Measurements from ENCODE around the gene KIAA1217. TPM values are rescaled to one million over a fixed set of nuclear protein-coding genes. Genes with fewer than 3 reads are reported as not detected.

KIAA1217 gene
- polyA plus RNA-seq, 1 experiment = 2.2 TPM

DNA sequence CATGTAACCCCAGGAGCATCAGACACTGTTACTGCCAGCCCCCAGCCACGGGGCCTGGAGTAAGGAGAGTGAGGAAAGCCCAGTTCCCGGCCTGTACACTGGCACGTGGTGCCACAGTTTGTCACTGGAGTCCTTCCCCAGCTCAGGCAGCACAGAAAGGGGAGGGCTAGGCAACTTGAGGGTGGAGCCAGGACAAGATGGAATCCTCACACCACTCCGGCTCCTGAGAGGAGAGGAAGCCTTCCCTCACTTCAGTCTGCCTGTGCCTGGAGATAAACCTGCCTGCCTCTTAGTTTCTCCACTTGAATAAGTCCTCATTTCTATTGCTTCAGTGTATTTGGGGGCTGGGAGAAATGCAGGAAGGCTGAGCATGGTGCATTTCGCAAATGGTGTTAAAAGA is 176.0 kb downstream of the KIAA1217 start:
- no peak for DNase-seq (ENCODE audit: low read depth)
- H3K4me3 ChIP-seq (ENCODE audit: low read depth, low read length) = no peak overlapping the region
- TF ChIP-seq CTCF (IDR thresholded peaks at IDR 0.05; ENCODE audit: insufficient read depth, low read depth, low read length) = no peak
- no peaks in the 10 kb centered on the region for H3K36me3 ChIP-seq (ENCODE audit: control insufficient read depth, insufficient read depth, low read length)
- H3K27me3 ChIP-seq (ENCODE audit: control insufficient read depth, insufficient read depth, low read length) = no peaks in the 10 kb centered on the region; the same call in 1 of the 2 replicates
- ChIA-PET CTCF (interaction anchor here (2.0 kb wide), 1 partner anchor 33 kb away, joined by 4 read pairs; no protein-coding TSS in a partner anchor), POLR2A (no interaction called here)

GRCh38 chr10:24385776-24386175 is 176.8 kb downstream of the KIAA1217 start:
- no peaks in the 10 kb centered on the region; the same call in 1 of the 2 replicates for H3K27me3 ChIP-seq (ENCODE audit: control insufficient read depth, insufficient read depth, low read length)
- POLR2A ChIA-PET = no interaction called here
- H3K4me3 ChIP-seq (ENCODE audit: low read depth, low read length) = no peak overlapping the region
- no peaks in the 10 kb centered on the region for H3K36me3 ChIP-seq (ENCODE audit: control insufficient read depth, insufficient read depth, low read length)
- no peak for TF ChIP-seq CTCF (IDR thresholded peaks at IDR 0.05; ENCODE audit: insufficient read depth, low read depth, low read length)
- no peak for DNase-seq (ENCODE audit: low read depth)
- CTCF ChIA-PET = no interaction called here

DNA sequence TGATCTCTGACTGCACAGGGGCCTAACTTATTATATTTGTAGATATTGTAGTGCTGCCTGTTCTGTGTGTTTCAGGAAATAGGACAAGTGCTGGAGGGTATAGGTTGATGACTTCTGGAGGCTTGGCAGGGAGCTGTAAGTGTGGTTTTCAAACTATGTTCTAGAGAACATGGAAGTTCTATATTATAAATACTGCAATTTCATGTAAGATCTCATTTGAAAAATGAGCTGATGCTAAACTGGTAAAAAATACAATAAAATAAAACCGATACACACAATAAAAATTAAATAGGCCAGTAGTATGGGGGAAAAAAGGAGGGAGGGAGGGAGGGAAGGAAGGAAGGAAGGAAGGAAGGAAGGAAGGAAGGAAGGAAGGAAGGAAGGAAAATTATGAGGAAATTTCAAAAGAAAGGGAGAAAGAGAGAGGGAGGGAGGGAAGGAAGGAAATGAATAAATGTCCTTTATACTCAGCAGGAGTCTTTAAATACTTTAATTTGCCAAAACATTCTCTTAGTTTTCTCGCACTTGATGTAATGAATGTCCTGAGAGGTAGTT is 181.3 kb downstream of the KIAA1217 start:
- Histone ChIP-seq H3K4me3 (ENCODE audit: low read depth, low read length) (no peak overlapping the region), H3K27me3 (ENCODE audit: control insufficient read depth, insufficient read depth, low read length) (peaks cover 2% of the 10 kb centered on the region), H3K36me3 (ENCODE audit: control insufficient read depth, insufficient read depth, low read length) (no peaks in the 10 kb centered on the region)
- POLR2A ChIA-PET = no interaction called here
- CTCF ChIA-PET = no interaction called here
- no peak for DNase-seq (ENCODE audit: low read depth)
- TF ChIP-seq CTCF (IDR thresholded peaks at IDR 0.05; ENCODE audit: insufficient read depth, low read depth, low read length) = no peak

DNA sequence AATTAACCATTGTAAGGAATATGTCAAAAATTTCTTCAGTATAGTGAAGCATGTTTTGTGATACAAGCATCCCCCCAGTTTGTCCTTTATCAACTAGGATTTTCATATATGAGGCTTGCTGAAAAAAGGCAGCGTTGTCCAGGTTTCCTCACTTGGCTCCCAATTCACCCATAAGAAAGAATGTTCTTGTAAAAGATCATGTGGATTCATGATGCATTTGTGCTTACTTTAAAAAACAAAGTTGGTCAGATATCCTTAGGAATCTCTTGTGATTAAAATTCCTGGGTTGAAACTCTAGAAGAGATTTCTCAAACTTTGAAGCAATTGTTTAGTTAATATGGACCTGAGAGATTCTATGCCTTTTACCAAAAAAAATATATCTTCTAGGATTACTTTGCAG is 181.8 kb downstream of the KIAA1217 start:
- no peak for TF ChIP-seq CTCF (IDR thresholded peaks at IDR 0.05; ENCODE audit: insufficient read depth, low read depth, low read length)
- ChIA-PET POLR2A (no interaction called here), CTCF (no interaction called here)
- no peaks in the 10 kb centered on the region for H3K36me3 ChIP-seq (ENCODE audit: control insufficient read depth, insufficient read depth, low read length)
- DNase-seq (ENCODE audit: low read depth) = no peak
- H3K27me3 ChIP-seq (ENCODE audit: control insufficient read depth, insufficient read depth, low read length) = peaks cover 2% of the 10 kb centered on the region
- no peak overlapping the region for H3K4me3 ChIP-seq (ENCODE audit: low read depth, low read length)

- ChIA-PET CTCF (interaction anchor here (1.0 to 1.6 kb wide), 3 partner anchors 24 to 399 kb away, joined by 3 to 4 read pairs (median 3); no protein-coding TSS in a partner anchor), POLR2A (no interaction called here)
- no peak overlapping the region for H3K4me3 ChIP-seq (ENCODE audit: low read depth, low read length)
- DNase-seq (ENCODE audit: low read depth) = no peak
- peaks cover 2% of the 10 kb centered on the region for H3K27me3 ChIP-seq (ENCODE audit: control insufficient read depth, insufficient read depth, low read length)
- TF ChIP-seq CTCF (IDR thresholded peaks at IDR 0.05; ENCODE audit: insufficient read depth, low read depth, low read length) = no peak
- H3K36me3 ChIP-seq (ENCODE audit: control insufficient read depth, insufficient read depth, low read length) = no peaks in the 10 kb centered on the region
Measured at GRCh38 chr10:24393201-24393600, 184.3 kb downstream of the KIAA1217 start.

Measured in BJ (cell line).